Measurements from ENCODE around the gene MAGEB1. TPM values are rescaled to one million over a fixed set of nuclear protein-coding genes. Genes with fewer than 3 reads are reported as not detected.

The MAGEB1 gene
- total and polyA plus RNA-seq, 2 experiments from 2014 or later, result not detected

GRCh38 chrX:30217465-30217864 lies 29.5 kb upstream of the MAGEB1 start:
- Histone ChIP-seq H2AFZ (no peak overlapping the region), H3K27ac (no peak overlapping the region), H4K20me1 (ENCODE audit: insufficient read depth, poor library complexity, severe bottlenecking) (no peaks in the 10 kb centered on the region), H3K27me3 (no peaks in the 10 kb centered on the region), H3K4me1 (ENCODE audit: insufficient read depth) (no peaks in the 10 kb centered on the region), H3K36me3 (replicated peaks; ENCODE audit: insufficient read depth, low read depth) (no peaks in the 10 kb centered on the region), H3K9me2 (replicated peaks; ENCODE audit: insufficient read depth) (no peaks in the 10 kb centered on the region), H3K9me3 (ENCODE audit: low read depth) (no peaks in the 10 kb centered on the region), H3K4me2 (no peak overlapping the region), H3K4me3 (no peak overlapping the region), H3K79me2 (no peaks in the 10 kb centered on the region)
- no peak for DNase-seq (ENCODE audit: low spot score)
- 57% methylated on average over 1 of the region's 1 CpG for WGBS (ENCODE audit: low lambda C conversion rate, missing lambda C conversion rate)
- TF ChIP-seq CTCF (IDR thresholded peaks at IDR 0.05; ENCODE audit: poor library complexity) (no peak), EZH2 (IDR thresholded peaks at IDR 0.05; ENCODE audit: borderline replicate concordance) (no peak), EZH2phosphoT487 (IDR thresholded peaks at IDR 0.05; ENCODE audit: low read depth, severe bottlenecking, unreplicated experiment) (no peak)

DNA sequence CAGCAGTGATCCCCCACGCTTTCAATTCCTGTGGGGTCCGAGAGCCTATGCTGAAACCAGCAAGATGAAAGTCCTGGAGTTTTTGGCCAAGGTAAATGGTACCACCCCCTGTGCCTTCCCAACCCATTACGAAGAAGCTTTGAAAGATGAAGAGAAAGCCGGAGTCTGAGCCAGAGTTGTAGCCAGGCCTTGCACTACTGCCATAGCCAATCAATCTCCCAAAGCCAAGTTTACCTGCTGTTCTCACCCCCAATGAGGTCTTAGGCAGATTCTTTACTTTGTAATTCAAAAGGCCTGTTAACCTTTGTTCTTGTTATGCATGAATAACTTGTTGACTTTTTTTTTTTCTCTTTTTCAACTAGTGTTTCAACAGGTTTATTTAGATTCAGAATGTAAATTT lies 27.6 kb upstream of the MAGEB1 start:
- no peak for DNase-seq (ENCODE audit: low spot score)
- Histone ChIP-seq H3K4me3 (no peak overlapping the region), H3K9me2 (replicated peaks; ENCODE audit: insufficient read depth) (no peaks in the 10 kb centered on the region), H3K4me2 (no peak overlapping the region), H2AFZ (no peak overlapping the region), H4K20me1 (ENCODE audit: insufficient read depth, poor library complexity, severe bottlenecking) (no peaks in the 10 kb centered on the region), H3K79me2 (no peaks in the 10 kb centered on the region), H3K27ac (no peak overlapping the region), H3K9me3 (ENCODE audit: low read depth) (no peaks in the 10 kb centered on the region), H3K4me1 (ENCODE audit: insufficient read depth) (no peaks in the 10 kb centered on the region), H3K36me3 (replicated peaks; ENCODE audit: insufficient read depth, low read depth) (no peaks in the 10 kb centered on the region), H3K27me3 (no peaks in the 10 kb centered on the region)
- TF ChIP-seq CTCF (IDR thresholded peaks at IDR 0.05; ENCODE audit: poor library complexity) (no peak), EZH2phosphoT487 (IDR thresholded peaks at IDR 0.05; ENCODE audit: low read depth, severe bottlenecking, unreplicated experiment) (no peak), EZH2 (IDR thresholded peaks at IDR 0.05; ENCODE audit: borderline replicate concordance) (no peak)
- 70% methylated on average over 4 of the region's 4 CpGs for WGBS (ENCODE audit: low lambda C conversion rate, missing lambda C conversion rate)

GRCh38 chrX:30220661-30221060 lies 26.3 kb upstream of the MAGEB1 start:
- no peaks in the 10 kb centered on the region for H3K4me1 ChIP-seq (ENCODE audit: insufficient read depth)
- H3K9me2 ChIP-seq (replicated peaks; ENCODE audit: insufficient read depth), result no peaks in the 10 kb centered on the region
- no peaks in the 10 kb centered on the region for H3K27me3 ChIP-seq
- H4K20me1 ChIP-seq (ENCODE audit: insufficient read depth, poor library complexity, severe bottlenecking), result no peaks in the 10 kb centered on the region
- no peak overlapping the region for H3K4me2 ChIP-seq
- no peak overlapping the region for H3K4me3 ChIP-seq
- H3K9me3 ChIP-seq (ENCODE audit: low read depth), result no peaks in the 10 kb centered on the region
- H3K79me2 ChIP-seq, result no peaks in the 10 kb centered on the region
- H3K36me3 ChIP-seq (replicated peaks; ENCODE audit: insufficient read depth, low read depth), result no peaks in the 10 kb centered on the region
- WGBS (ENCODE audit: low lambda C conversion rate, missing lambda C conversion rate), result 54% methylated on average over 5 of the region's 5 CpGs
- no peak overlapping the region for H3K27ac ChIP-seq
- no peak overlapping the region for H2AFZ ChIP-seq
- no peak for DNase-seq (ENCODE audit: low spot score)
- no peak for TF ChIP-seq EZH2phosphoT487 (IDR thresholded peaks at IDR 0.05; ENCODE audit: low read depth, severe bottlenecking, unreplicated experiment)
- TF ChIP-seq CTCF (IDR thresholded peaks at IDR 0.05; ENCODE audit: poor library complexity), result no peak
- no peak for TF ChIP-seq EZH2 (IDR thresholded peaks at IDR 0.05; ENCODE audit: borderline replicate concordance)

DNA sequence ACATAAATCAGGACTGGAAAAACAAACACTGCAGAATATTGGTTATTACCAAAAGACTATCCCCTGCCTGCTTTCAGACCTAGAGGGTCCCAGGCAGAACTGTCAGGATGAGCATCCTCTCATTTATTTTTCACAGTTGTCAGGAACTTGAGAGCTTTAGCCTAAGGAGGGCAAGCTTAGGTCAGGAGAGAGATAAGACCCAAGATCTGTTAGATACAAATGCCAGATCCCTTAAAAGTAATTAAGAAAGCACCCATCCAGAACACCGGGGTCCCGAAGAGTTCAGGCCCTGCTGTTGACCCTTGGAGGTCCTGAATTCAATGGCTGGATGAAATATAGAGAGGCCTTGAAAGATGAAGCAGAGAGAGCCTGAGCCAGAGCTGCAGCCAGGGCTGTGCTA lies 22.4 kb upstream of the MAGEB1 start:
- Histone ChIP-seq H3K4me2 (no peak overlapping the region), H3K79me2 (no peaks in the 10 kb centered on the region), H3K27ac (no peak overlapping the region), H3K27me3 (no peaks in the 10 kb centered on the region), H4K20me1 (ENCODE audit: insufficient read depth, poor library complexity, severe bottlenecking) (no peaks in the 10 kb centered on the region), H3K4me1 (ENCODE audit: insufficient read depth) (no peaks in the 10 kb centered on the region), H3K9me3 (ENCODE audit: low read depth) (no peaks in the 10 kb centered on the region), H3K4me3 (no peak overlapping the region), H2AFZ (no peak overlapping the region), H3K36me3 (replicated peaks; ENCODE audit: insufficient read depth, low read depth) (no peaks in the 10 kb centered on the region), H3K9me2 (replicated peaks; ENCODE audit: insufficient read depth) (no peaks in the 10 kb centered on the region)
- TF ChIP-seq EZH2 (IDR thresholded peaks at IDR 0.05; ENCODE audit: borderline replicate concordance) (no peak), EZH2phosphoT487 (IDR thresholded peaks at IDR 0.05; ENCODE audit: low read depth, severe bottlenecking, unreplicated experiment) (no peak), CTCF (IDR thresholded peaks at IDR 0.05; ENCODE audit: poor library complexity) (no peak)
- WGBS (ENCODE audit: low lambda C conversion rate, missing lambda C conversion rate), result 55% methylated on average over 2 of the region's 2 CpGs
- DNase-seq (ENCODE audit: low spot score), result no peak
